Measurements from ENCODE around the gene RNF222. TPM values are rescaled to one million over a fixed set of nuclear protein-coding genes. Genes with fewer than 3 reads are reported as not detected.

The RNF222 gene
- total and polyA plus RNA-seq, 2 of the 4 experiments (the other 2 are of a cell fraction): not detected

GRCh38 chr17:8405499-8406016 is 7.9 kb upstream of the RNF222 start:
- Histone ChIP-seq H2AFZ (replicated peaks; ENCODE audit: low read length, poor library complexity) (peak overlapping the region; percentile 55), H2AK9ac (replicated peaks; ENCODE audit: low read depth, low read length, poor library complexity) (peak overlapping the region; percentile 62), H3K79me1 (ENCODE audit: low read depth in 1 of 2, low read length in 2 of 2) (no peaks in the 10 kb centered on the region), H3K56ac (ENCODE audit: extremely low read depth, insufficient read depth, low read length) (no peak overlapping the region), H3K9ac (ENCODE audit: low read depth, low read length) (no peak overlapping the region), H2BK20ac (ENCODE audit: low read depth, low read length) (no peak overlapping the region), H2BK15ac (ENCODE audit: low read depth, low read length) (no peak overlapping the region), H3K23ac (ENCODE audit: low read depth, low read length) (no peak overlapping the region), H4K5ac (ENCODE audit: low read depth, low read length) (no peak overlapping the region), H3K18ac (ENCODE audit: low read depth, low read length) (no peak overlapping the region), H2BK5ac (ENCODE audit: low read depth, low read length, poor library complexity, severe bottlenecking) (no peak overlapping the region), H3K36me3 (ENCODE audit: control insufficient read depth, insufficient read depth, low read length) (no peaks in the 10 kb centered on the region), H4K91ac (ENCODE audit: insufficient read depth, low read depth, low read length) (no peak overlapping the region), H4K8ac (ENCODE audit: low read depth in 2 of 2, low read length in 2 of 2) (no peak overlapping the region), H3K4ac (ENCODE audit: low read depth, low read length) (no peak overlapping the region), H2AK5ac (ENCODE audit: low read depth, low read length) (no peak overlapping the region), H2BK120ac (ENCODE audit: low read depth, low read length) (no peak overlapping the region), H3K14ac (replicated peaks; ENCODE audit: low read depth, low read length) (no peak overlapping the region), H4K20me1 (ENCODE audit: insufficient read depth, low read length) (no peaks in the 10 kb centered on the region), H3K9me1 (ENCODE audit: insufficient read depth, low read length) (no peaks in the 10 kb centered on the region), H3K4me3 (ENCODE audit: insufficient read depth, low read depth, low read length) (no peak overlapping the region), H3K27ac (ENCODE audit: insufficient read depth, low read length) (no peak overlapping the region), H3K27me3 (ENCODE audit: control insufficient read depth, insufficient read depth, low read length) (peaks cover 6% of the 10 kb centered on the region), H3K4me2 (ENCODE audit: low read depth, low read length) (no peak overlapping the region), H3K9me3 (ENCODE audit: control insufficient read depth, insufficient read depth, low read length) (no peaks in the 10 kb centered on the region), H3K4me1 (ENCODE audit: control insufficient read depth, insufficient read depth, low read length) (no peaks in the 10 kb centered on the region)
- intact Hi-C loops (cut with micrococcal nuclease): no loop called here
- ChIA-PET POLR2A (ENCODE audit: unreplicated experiment) (no interaction called here), CTCF (interaction anchor here (0.6 kb wide), 1 partner anchor 10 kb away, joined by 3 read pairs; no protein-coding TSS in a partner anchor)
- TF ChIP-seq CHD1 (IDR thresholded peaks at IDR 0.05; ENCODE audit: low read depth, low read length) (no peak), RCOR1 (IDR thresholded peaks at IDR 0.05; ENCODE audit: insufficient replicate concordance, low read length) (no peak), CTCF (conservative IDR thresholded peaks at IDR 0.05; ENCODE audit: low read depth, low read length) (no peak), FOS (IDR thresholded peaks at IDR 0.05; ENCODE audit: low read depth, low read length) (no peak), SMC3 (IDR thresholded peaks at IDR 0.05; ENCODE audit: low read depth, low read length) (no peak), CEBPB (IDR thresholded peaks at IDR 0.05; ENCODE audit: low read depth, low read length) (no peak), MAFK (IDR thresholded peaks at IDR 0.05; ENCODE audit: low read depth, low read length) (no peak), NFE2L2 (IDR thresholded peaks at IDR 0.05; ENCODE audit: low read depth, low read length) (no peak), POLR2A (IDR thresholded peaks at IDR 0.05; ENCODE audit: low read depth, low read length) (no peak), MXI1 (IDR thresholded peaks at IDR 0.05; ENCODE audit: borderline replicate concordance, low read depth, low read length) (no peak), RAD21 (IDR thresholded peaks at IDR 0.05; ENCODE audit: low read length) (no peak), USF2 (IDR thresholded peaks at IDR 0.05; ENCODE audit: low read depth, low read length) (no peak), MAZ (IDR thresholded peaks at IDR 0.05; ENCODE audit: borderline replicate concordance, low read depth, low read length) (no peak), ELK1 (IDR thresholded peaks at IDR 0.05; ENCODE audit: borderline replicate concordance, low read depth, low read length) (no peak), BHLHE40 (IDR thresholded peaks at IDR 0.05; ENCODE audit: low read depth, low read length) (no peak), RFX5 (IDR thresholded peaks at IDR 0.05; ENCODE audit: low read depth, low read length) (no peak)
- WGBS, 2 experiments (ENCODE audit: extremely low coverage in 2 of 2, insufficient read length in 1 of 2): 83% methylated on average over 1 of the region's 11 CpGs; no CpG with 5 or more reads in 1 of the 2 experiments
- DNase-seq (no peak), ATAC-seq (ENCODE audit: low read depth) (no peak)
- BruUV-seq (replicated peaks): no TSS peak
- in situ Hi-C loops (cut with MboI; ENCODE audit: low sequenced_read_pairs): no loop called here
- dilution Hi-C loops (cut with HindIII; ENCODE audit: low sequenced_read_pairs, unreplicated experiment): no loop called here

Data from IMR-90 (cell line).